DOHH2 (cell line): ENCODE results near the gene PCSK5.

Source experiments
- EZH2phosphoT487 ChIP-seq: fragments of 200-600 bp; sonication (generic); IDR thresholded peaks from 2 replicates; pipeline ENCODE4 v1.6.1; 2017; ENCODE audit warnings: borderline replicate concordance, mild to moderate bottlenecking, antibody characterized with exemption, low read length, moderate library complexity, mixed read lengths
- TF ChIP-seq, protein P1 (sequence below): fragments of 200-600 bp; sonication (generic); IDR thresholded peaks from one replicate; pipeline ENCODE4 v1.5.1; 2014; ENCODE audit warnings: antibody characterized with exemption, mild to moderate bottlenecking, low read depth, low read length; ENCODE audit not compliant: poor library complexity, severe bottlenecking

- TF ChIP-seq, protein P1, sequence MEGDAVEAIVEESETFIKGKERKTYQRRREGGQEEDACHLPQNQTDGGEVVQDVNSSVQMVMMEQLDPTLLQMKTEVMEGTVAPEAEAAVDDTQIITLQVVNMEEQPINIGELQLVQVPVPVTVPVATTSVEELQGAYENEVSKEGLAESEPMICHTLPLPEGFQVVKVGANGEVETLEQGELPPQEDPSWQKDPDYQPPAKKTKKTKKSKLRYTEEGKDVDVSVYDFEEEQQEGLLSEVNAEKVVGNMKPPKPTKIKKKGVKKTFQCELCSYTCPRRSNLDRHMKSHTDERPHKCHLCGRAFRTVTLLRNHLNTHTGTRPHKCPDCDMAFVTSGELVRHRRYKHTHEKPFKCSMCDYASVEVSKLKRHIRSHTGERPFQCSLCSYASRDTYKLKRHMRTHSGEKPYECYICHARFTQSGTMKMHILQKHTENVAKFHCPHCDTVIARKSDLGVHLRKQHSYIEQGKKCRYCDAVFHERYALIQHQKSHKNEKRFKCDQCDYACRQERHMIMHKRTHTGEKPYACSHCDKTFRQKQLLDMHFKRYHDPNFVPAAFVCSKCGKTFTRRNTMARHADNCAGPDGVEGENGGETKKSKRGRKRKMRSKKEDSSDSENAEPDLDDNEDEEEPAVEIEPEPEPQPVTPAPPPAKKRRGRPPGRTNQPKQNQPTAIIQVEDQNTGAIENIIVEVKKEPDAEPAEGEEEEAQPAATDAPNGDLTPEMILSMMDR = no peak
- no peak for TF ChIP-seq EZH2phosphoT487
These were observed 472.5 kb downstream of the PCSK5 start for GRCh38 chr9:76363032-76363395.
